NCI-H187 treated with DMSO at 0.1 percent for 48 hours (cell line): ENCODE data around the gene OBP2A.
"Not testable (repeated sequence)": the region's sequence is repeated elsewhere in the genome, so short reads cannot be mapped to it uniquely, and the experiment has no call there.

ENCODE experiments used
- DNase-seq: peaks from one replicate; lab custom pipeline; 2025; lab: John Stamatoyannopoulos, UW

Gene OBP2A

GRCh38 chr9:135545646-135546176 lies at the start of gene OBP2A:
Gene OBP2A (plus strand): TSS chr9:135546126. CDS start chr9:135546181, 55 bp downstream.
- DNase-seq: not testable (repeated sequence)

- no peak for DNase-seq
Measured at GRCh38 chr9:135498381-135499126, 47.4 kb upstream of the OBP2A start.

DNA sequence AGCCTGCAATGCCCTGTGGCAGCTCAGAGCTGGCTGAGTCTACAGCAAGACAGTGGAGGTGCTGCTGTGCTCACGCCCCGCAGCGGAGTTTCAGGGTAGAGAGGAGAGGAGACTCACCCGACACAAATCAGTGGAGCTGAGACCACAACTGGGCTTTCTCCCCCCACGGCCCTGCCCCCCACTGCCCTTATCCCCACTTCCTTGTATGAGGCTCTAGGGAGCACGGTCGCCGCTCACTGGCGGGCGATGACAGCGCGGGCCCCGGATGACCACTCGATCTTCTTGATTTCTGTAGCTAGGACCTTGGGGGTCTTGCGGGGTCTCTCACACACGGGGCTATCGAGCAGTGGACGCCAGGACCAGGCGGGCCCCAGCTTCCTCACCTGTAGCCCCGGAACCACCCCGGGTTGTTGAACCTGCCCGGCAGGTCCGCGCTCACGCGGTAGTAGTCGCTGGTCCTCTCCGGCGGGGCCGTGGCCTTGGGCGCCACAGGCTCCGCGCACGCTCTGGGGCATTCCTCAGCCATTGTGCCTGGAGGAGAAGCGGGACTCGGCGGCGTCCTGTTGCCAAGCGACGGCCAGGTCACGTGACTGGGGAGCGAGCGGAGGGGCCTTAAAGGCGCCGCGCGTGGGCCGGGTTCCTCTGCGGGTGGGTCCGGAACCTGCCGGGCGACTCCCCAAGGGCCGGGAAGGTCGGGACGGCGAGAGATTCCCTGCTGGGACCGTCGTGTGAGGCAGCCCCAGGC lies 46.4 kb upstream of the OBP2A start:
- DNase-seq: peak; percentile 9

GRCh38 chr9:135500071-135500524 lies 45.8 kb upstream of the OBP2A start:
- no peak for DNase-seq

GRCh38 chr9:135500525-135501260 lies 45.2 kb upstream of the OBP2A start, which contains the start of gene MRPS2:
Gene MRPS2 (plus strand): TSS chr9:135500682. CDS start chr9:135500711, 29 bp downstream.
- no peak for DNase-seq

DNA sequence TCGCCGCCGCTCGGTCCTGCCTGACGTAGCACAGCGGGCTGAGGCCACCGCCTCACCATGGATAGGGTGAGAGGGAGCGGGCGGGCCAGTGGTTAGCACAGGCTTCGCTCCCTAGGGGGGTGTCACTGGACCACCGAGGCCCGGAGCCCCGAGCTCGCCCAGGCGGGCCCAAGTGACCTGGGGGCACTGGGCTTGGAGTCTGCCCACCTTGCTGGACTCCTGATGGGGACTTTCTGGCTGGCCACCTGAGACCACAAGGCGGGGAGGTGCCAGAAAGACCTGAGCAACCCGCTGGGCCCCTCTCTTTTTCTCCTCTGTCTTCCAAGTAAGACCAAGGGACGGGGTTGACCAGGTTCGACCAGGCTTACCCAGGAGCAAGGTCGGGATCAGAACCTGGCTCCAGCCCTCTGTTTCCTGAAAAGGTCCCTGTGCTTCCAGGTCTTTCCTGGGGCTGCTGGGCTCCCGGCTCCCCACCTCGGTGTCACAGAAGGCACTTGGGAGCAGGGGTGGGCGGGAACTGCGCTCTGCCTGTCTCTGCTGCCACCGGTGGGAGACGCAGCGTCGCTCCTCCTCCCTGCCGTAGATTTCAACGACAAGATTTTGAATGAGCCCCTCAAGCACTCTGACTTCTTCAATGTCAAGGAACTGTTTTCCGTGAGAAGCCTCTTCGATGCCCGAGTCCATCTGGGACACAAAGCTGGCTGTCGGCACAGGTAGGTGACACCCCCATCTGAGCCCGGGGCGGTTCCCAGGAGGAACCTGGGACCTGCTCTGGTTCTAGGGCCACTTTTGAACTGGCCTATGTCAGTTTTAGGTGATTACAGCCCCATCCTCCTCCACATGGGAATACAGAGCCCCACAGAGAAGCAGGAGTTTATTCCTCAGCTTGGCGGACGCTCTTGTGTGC lies 44.4 kb upstream of the OBP2A start:
- no peak for DNase-seq

DNA sequence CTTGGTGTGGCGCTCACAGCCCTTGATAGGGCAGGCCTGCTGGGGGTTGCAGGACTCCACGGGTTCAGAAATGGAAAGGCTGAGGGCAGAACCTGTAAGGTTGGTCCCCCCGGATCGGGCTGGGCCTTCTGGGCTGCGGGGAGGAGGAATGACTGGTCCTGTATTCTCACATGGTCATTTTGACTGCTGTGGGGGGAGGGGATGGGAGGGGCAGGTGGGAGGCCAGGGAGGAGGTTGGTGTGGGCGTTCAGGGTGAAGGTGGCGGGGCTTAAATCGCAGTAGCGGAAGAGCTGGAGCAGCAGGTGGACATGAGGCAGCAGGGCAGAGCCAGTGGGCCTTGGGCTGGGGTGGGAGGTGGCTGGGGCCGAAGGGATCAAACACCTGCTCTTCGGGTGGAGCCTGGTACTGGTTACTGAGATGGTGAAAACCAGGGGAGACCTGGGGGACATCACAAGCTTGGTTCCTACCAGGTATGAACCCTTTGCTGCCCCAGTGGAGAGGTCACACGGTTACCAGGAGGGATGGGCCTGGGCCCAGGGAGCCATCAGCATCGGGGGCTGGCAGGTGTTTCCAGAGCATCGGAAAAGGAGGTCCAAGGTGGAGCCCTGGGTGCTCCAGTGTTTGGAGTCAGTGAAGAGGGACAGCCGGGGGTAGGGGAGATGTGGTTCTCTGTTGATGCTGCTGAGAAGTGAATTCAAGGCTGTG lies 43.6 kb upstream of the OBP2A start:
- no peak for DNase-seq

DNA sequence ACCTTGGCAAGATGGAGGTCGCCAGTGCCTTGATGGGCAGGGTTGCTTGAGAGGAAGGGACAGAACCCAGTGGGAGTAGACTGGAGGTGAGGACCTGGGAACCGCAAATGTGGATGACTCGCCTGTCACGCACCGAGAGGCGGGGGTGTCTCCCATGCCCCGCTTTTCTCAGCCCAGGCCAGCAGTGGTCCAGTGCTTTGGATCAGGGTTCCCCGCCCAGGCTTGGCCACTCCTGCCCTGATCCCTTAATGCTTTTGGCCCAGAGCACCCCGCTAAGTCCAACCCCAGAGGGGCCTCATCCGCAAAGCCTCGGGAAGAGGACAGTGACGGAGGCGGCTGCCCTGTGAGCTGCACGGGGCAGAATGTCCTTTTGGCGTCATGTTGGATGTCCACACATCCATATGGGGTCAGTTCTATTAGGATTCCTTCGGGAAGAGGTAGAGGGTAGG lies 43.0 kb upstream of the OBP2A start:
- DNase-seq: no peak

- no peak for DNase-seq
Measured at GRCh38 chr9:135503371-135504261, 42.3 kb upstream of the OBP2A start.

GRCh38 chr9:135504262-135505243 lies 41.4 kb upstream of the OBP2A start:
- no peak for DNase-seq

DNA sequence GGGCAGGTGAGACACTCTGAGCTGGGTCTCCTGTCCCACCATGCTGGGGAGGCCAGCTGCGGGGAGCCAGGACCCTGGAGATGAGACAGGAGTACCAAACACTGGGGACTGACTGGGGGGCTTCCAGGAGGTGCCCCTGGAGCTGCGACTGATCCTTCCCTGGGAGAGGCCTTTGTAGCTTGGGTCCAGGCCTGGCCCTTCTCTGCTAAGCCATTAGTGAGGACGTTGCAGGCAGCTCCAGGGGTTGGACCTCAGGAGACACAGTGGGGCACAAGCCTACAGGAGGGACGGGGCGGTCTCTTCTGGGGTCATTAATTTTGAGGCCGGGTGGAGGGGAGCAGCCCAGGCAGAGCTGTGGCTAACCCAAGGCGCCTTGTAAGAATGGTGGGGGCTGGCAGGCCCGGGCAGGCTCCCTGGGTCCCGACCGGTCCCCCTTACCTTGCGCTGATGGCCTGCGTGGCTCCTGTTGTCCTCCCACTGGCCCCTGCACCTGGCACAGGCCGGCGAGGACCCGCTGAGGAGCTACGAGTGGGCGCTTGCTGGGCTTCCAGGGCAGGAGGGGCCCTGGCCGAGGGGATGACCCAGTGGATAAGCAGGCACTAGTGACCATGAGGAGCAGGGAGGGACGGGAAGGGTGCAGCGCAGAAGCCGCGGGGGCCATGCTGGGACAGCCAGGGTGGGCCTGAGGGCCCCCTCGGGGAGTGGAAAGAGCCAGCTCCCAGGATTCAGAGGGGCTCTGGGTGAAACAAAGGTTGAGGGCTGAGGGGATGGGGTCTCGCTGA lies 40.3 kb upstream of the OBP2A start:
- DNase-seq: no peak

DNA sequence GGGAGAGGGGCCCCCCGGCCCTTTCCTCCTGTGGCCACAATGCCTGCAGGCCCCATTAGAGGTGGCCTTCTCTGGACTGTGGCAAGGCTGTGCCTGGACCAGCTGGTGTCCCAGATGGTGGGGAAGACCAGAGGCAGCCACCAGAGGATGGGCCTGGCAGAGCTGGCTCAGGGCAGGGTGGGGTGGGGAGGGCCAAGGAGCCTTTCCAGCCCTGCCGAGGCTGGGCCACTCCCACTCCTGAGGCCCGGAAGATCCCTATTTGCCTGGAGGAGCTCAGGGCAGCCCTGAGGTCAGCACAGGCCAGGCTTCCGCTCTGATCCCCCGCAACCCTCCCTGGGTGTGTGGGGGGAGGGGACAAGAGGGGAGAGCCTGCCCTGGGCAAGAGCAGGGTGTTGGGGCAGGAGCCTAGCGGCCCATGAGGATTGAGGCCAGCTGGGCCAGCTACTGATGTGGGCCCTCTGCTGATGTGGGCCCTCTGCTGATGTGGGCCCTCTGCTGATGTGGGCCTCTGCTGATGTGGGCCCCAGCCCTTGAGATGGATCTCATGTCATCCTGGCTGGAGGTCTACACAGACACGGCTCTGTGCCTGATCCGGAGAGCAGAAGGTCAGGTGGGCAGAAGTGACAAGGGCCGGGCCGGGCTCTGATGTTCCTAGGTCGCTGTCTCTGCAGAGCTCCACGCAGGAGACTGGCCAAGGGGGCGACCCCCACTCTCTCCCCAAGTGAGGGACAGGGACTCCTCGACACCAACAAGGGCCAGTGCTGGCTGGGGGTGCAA lies 39.4 kb upstream of the OBP2A start:
- no peak for DNase-seq

DNA sequence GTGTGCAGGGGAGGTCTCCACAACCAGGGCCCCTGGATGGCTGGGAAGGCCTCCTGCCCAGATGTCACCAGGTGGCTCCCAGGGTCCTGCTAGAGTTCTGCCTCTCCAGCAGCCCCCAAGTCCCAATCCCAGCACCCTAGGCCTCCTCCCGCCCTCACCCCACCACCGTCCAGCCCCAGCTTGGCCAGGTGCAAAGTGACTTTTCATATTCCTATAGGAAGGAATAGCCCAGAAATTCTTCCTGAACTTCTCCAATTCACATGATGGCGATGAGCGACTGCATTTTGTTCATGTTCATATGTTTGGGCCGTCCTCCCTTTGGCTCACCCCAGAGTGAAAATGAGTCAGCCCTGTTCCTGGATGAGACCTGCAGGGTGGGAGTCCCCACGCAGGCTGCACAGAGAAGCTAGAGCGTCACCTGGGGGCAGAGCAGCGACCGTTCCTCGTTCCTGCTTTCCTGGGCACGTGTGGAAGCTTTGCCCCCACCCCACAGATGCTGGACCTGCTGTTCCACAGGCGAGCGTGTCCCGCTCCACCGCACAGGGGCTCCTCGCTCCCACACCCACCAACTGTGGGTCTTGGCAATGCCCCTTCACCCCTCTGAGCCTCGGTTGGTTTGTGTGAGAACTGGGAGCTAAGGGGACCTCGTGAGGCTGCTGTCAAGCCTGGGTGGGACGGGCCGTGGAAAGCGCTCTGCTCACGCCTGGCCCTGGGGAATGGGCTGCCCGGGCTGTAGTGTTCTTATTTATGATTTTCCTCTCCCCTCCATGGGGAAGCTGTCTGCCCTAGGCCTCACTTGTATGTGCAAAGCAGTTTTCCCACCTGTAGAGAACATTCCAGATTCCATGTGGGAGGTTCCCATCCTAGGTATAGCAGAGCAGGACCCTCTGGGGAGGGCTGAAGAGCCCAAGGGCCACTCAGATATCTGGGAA lies 38.6 kb upstream of the OBP2A start:
- no peak for DNase-seq

GRCh38 chr9:135508211-135508820 lies 37.6 kb upstream of the OBP2A start:
- no peak for DNase-seq

DNA sequence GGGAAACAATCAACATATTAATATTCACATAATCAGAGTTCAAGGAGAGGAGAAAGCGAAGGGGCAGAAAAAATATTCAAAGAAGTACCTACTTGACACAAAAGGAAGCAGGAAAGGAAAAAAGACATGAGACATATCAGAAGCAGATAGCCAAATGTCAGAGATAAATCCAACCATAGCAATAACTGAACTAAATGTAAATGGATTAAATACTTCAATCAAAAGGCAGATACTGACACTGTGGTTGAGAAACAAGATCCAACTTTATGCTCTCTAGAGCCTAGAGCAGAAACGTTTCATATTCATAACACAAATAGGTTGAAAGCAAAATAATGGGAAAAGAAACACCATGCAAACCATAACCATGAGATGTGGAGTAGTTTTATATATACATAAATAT lies 36.5 kb upstream of the OBP2A start:
- DNase-seq: no peak
